ENCODE measurements around the gene KLK15. TPM values are rescaled to one million over a fixed set of nuclear protein-coding genes. Genes with fewer than 3 reads are reported as not detected.
A peak's percentile ranks its signal among the peaks of the same experiment; 100 is the strongest.

Gene KLK15
- total and polyA plus RNA-seq, 11 donors: not detected

GRCh38 chr19:50794876-50795663 lies 38.3 kb downstream of the KLK15 start:
- H3K9me3 ChIP-seq: no peaks in the 10 kb centered on the region
- no peak for TF ChIP-seq POLR2A (IDR thresholded peaks at IDR 0.05)
- TF ChIP-seq CTCF (IDR thresholded peaks at IDR 0.05): no peak
- H3K27ac ChIP-seq: no peak overlapping the region
- H3K27me3 ChIP-seq: peaks cover 0 to 17% (median 0%) of the 10 kb centered on the region in 9 donors
- intact Hi-C loops (cut with DNase I): no loop called here
- DNase-seq: no peak
- WGBS, 4 donors: 47 to 64% (median 53%) methylated on average over 15 to 18 of the region's 18 CpGs
- H3K4me3 ChIP-seq: no peak overlapping the region
- no peaks in the 10 kb centered on the region for H3K4me1 ChIP-seq
- H3K36me3 ChIP-seq: peaks cover 0 to 35% (median 17%) of the 10 kb centered on the region in 9 donors
- peak in 1 of 4 donors; percentile 6 for ATAC-seq

- no peak for ATAC-seq
- H3K4me1 ChIP-seq: no peaks in the 10 kb centered on the region
- TF ChIP-seq CTCF (IDR thresholded peaks at IDR 0.05): no peak
- TF ChIP-seq POLR2A (IDR thresholded peaks at IDR 0.05): no peak
Measured at GRCh38 chr19:50794074-50794875, 39.1 kb downstream of the KLK15 start.

GRCh38 chr19:50793558-50794065 lies 39.8 kb downstream of the KLK15 start:
- TF ChIP-seq POLR2A (IDR thresholded peaks at IDR 0.05): no peak
- no peak for TF ChIP-seq CTCF (IDR thresholded peaks at IDR 0.05)
- ATAC-seq (no peak), DNase-seq (no peak)
- no peaks in the 10 kb centered on the region for H3K9me3 ChIP-seq
- no peak overlapping the region for H3K4me3 ChIP-seq
- H3K27me3 ChIP-seq: peaks cover 0 to 17% (median 0%) of the 10 kb centered on the region in 9 donors
- H3K36me3 ChIP-seq: peaks cover 0 to 22% (median 16%) of the 10 kb centered on the region in 9 donors
- 66 to 74% (median 69%) methylated on average over 11 of the region's 11 CpGs for WGBS, 4 donors
- H3K4me1 ChIP-seq: no peaks in the 10 kb centered on the region
- H3K27ac ChIP-seq: no peak overlapping the region
- intact Hi-C loops (cut with DNase I): no loop called here

More at GRCh38 chr19:50794074-50794875, 39.1 kb downstream of the KLK15 start:
- intact Hi-C loops (cut with DNase I): no loop called here
- H3K9me3 ChIP-seq: no peaks in the 10 kb centered on the region
- H3K27me3 ChIP-seq: peaks cover 0 to 17% (median 0%) of the 10 kb centered on the region in 9 donors
- H3K4me3 ChIP-seq: no peak overlapping the region
- peaks cover 0 to 27% (median 16%) of the 10 kb centered on the region in 9 donors for H3K36me3 ChIP-seq
- DNase-seq: no peak
- H3K27ac ChIP-seq: no peak overlapping the region
- whole genome bisulfite sequencing, 4 donors: 25 to 34% (median 30%) methylated on average over 13 to 16 of the region's 16 CpGs

Measured in heart left ventricle (tissue), 16 donors.